Stomach (tissue), 9 donors: ENCODE data around the gene USP24. TPM values are rescaled to one million over a fixed set of nuclear protein-coding genes. Genes with fewer than 3 reads are reported as not detected.

Experiments
- DNase-seq, 2 donors: peaks; one replicate each; pipeline versions ENCODE4 v3.0.0 to v3.0.0-alpha.2; 2013 to 2019
- H3K27ac ChIP-seq, 5 donors: fragments of 200-600 bp in 4 of 5; sonication (generic) in 4 of 5; one replicate each; pipeline ENCODE4 v1.5.1; 2013 to 2019; ENCODE audit warnings: mild to moderate bottlenecking in 1 of 5, moderate library complexity in 1 of 5
- H3K27me3 ChIP-seq, 3 donors: fragments of 200-600 bp; sonication (generic); one replicate each; pipeline ENCODE4 v1.5.1; 2017 to 2019; ENCODE audit warnings: mixed run types in 1 of 3
- H3K36me3 ChIP-seq, 4 donors: fragments of 200-600 bp; sonication (generic); 1 replicate in 3 of 4; 2 replicates in 1 of 4; pipeline ENCODE4 v1.5.1; 2016 to 2019
- H3K4me1 ChIP-seq, 4 donors: fragments of 200-600 bp; sonication (generic); one replicate each; pipeline ENCODE4 v1.5.1; 2016 to 2019
- H3K4me3 ChIP-seq, 4 donors: fragments of 200-600 bp; sonication (generic) in 3 of 4; one replicate each; pipeline ENCODE4 v1.5.1; 2016 to 2019; ENCODE audit warnings: mild to moderate bottlenecking in 1 of 4
- H3K9me3 ChIP-seq, 4 donors: fragments of 200-600 bp; sonication (generic); one replicate each; pipeline ENCODE4 v1.5.1; 2016 to 2019
- EP300 ChIP-seq: sonication (generic); formaldehyde crosslinking; IDR thresholded peaks from one replicate; pipeline ENCODE4 v1.6.1; 2017; ENCODE audit warnings: antibody characterized with exemption
- POLR2A ChIP-seq, 4 donors: fragments of 450-650 bp; IDR thresholded peaks; one replicate each; pipeline ENCODE4 v1.6.1; 2016; ENCODE audit warnings: antibody characterized with exemption in 4 of 4, control low read depth in 2 of 4, mild to moderate bottlenecking in 1 of 4, moderate library complexity in 1 of 4
- POLR2AphosphoS5 ChIP-seq, 3 donors: sonication (generic); formaldehyde crosslinking; IDR thresholded peaks; one replicate each; pipeline ENCODE4 v1.6.1; 2016; ENCODE audit warnings: antibody characterized with exemption in 3 of 3
- WGBS, 5 donors: extraction: QIAGEN DNeasy Blood & Tissue Kit in 3 of 5; methylation state at CpG; one replicate each; pipeline versions ENCODE4 v1.1.5 to v1.1.7; 2013 to 2018; 5-methylcytosine and 5-hydroxymethylcytosine counted together
- intact Hi-C: fragments of 100-400 bp; cut with DNase I; formaldehyde crosslinking; loops from one replicate; pipeline ENCODE4 v1.15.1; 2023; ENCODE audit warnings: low total_unique reads
- polyA plus RNA-seq, 3 donors: library from polyadenylated mRNA; stranded (reverse); fragments of 200-250 nt; gene quantifications; one replicate each; pipeline ENCODE4 v1.2.3, GENCODE V29; 2013
- total RNA-seq, 5 donors: library from RNA; depleted of rRNA; stranded (reverse); fragments of >200 nt; gene quantifications; one replicate each; pipeline versions ENCODE4 v1.1.0 to v1.2.3, GENCODE V29; 2014 to 2016
- TF ChIP-seq, protein P1 (sequence below), 7 experiments: fragments of 450-650 bp in 4 of 7; fragments of 200-600 bp in 3 of 7; sonication (generic) in 3 of 7; IDR thresholded peaks; one replicate each; pipeline ENCODE4 v1.5.1; 2016 to 2019; ENCODE audit warnings: antibody characterized with exemption in 7 of 7, control low read depth in 2 of 7, mild to moderate bottlenecking in 1 of 7
- donor health status: healthy with polysubstance abuse.
- donor health status: Bipolar disorder and iron deficiency.
- donor health status: healthy.

USP24 gene
- total and polyA plus RNA-seq, 8 donors = 5.5 to 114 (median 17.0) TPM

DNA sequence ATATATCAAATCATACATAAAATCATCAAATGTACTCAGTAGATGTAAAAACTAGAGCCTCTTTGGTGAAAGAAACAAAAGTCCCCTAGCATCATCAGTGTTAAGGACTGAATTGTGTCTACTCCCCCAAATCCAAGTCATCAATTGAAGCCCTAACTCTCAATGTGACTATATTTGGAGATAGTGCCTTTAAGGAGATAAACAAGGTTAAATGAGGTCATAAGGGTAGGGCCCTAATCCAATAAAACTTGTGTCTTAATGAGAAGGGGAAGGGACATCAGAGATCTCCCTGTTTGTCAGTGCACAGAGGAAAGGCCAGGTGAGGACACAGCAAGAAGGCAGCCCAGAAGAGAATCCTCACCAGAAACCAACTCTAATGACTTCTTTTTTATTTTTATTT, 33.5 kb downstream of the USP24 start:
- Histone ChIP-seq H3K4me1 (peaks cover 0 to 25% (median 10%) of the 10 kb centered on the region in 4 donors), H3K27me3 (no peaks in the 10 kb centered on the region), H3K27ac (no peak overlapping the region), H3K9me3 (peaks cover 0 to 12% (median 2%) of the 10 kb centered on the region in 4 donors), H3K4me3 (no peak overlapping the region), H3K36me3 (peaks cover 0 to 7% (median 2%) of the 10 kb centered on the region in 4 donors)
- no peak for DNase-seq
- TF ChIP-seq POLR2A (IDR thresholded peaks at IDR 0.05) (no peak), EP300 (no peak), POLR2AphosphoS5 (IDR thresholded peaks at IDR 0.05) (no peak)
- TF ChIP-seq, protein P1, sequence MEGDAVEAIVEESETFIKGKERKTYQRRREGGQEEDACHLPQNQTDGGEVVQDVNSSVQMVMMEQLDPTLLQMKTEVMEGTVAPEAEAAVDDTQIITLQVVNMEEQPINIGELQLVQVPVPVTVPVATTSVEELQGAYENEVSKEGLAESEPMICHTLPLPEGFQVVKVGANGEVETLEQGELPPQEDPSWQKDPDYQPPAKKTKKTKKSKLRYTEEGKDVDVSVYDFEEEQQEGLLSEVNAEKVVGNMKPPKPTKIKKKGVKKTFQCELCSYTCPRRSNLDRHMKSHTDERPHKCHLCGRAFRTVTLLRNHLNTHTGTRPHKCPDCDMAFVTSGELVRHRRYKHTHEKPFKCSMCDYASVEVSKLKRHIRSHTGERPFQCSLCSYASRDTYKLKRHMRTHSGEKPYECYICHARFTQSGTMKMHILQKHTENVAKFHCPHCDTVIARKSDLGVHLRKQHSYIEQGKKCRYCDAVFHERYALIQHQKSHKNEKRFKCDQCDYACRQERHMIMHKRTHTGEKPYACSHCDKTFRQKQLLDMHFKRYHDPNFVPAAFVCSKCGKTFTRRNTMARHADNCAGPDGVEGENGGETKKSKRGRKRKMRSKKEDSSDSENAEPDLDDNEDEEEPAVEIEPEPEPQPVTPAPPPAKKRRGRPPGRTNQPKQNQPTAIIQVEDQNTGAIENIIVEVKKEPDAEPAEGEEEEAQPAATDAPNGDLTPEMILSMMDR (IDR thresholded peaks at IDR 0.05) = no peak
- intact Hi-C loops = no loop called here

DNA sequence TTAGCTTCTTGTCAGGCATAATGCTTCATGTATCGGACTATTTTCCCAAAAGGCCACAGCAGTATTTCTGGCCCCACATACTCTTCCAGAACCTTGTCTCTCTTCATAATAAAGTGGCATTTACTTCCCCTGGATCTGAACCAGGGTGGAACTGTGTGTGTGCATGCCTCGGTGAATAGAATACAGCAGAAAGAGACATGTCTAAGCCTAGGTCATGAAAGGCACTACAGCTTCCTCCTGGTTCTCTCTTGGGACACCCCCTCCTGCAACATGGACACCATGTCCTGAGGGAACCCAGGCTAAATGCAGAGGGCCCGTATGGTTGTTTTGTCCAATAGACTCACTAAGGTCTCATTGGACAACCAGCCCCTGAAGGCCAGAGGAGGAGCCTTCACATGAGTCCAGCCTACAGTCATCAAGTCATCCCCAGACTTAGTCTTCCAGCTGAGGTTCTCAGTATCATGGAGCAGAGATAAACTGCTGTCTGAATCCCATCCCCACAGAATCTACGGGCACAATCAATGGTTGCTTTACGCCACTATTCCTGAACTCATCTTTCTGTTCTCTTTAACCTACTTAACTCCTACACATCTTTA, 35.0 kb downstream of the USP24 start:
- no peaks in the 10 kb centered on the region for H3K27me3 ChIP-seq
- intact Hi-C loops = no loop called here
- H3K4me1 ChIP-seq = peaks cover 0 to 25% (median 10%) of the 10 kb centered on the region in 4 donors
- H3K9me3 ChIP-seq = peaks cover 0 to 12% (median 2%) of the 10 kb centered on the region in 4 donors
- 94 to 99% (median 95%) methylated on average over 5 of the region's 5 CpGs for WGBS, 5 donors
- no peak overlapping the region for H3K4me3 ChIP-seq
- DNase-seq = no peak
- no peak overlapping the region for H3K27ac ChIP-seq
- H3K36me3 ChIP-seq = peaks cover 0 to 19% (median 9%) of the 10 kb centered on the region in 4 donors
- TF ChIP-seq EP300 = no peak
- no peak for TF ChIP-seq POLR2A (IDR thresholded peaks at IDR 0.05)

- Histone ChIP-seq H3K27me3 (no peaks in the 10 kb centered on the region), H3K36me3 (peaks cover 0 to 23% (median 9%) of the 10 kb centered on the region in 4 donors), H3K9me3 (peaks cover 0 to 4% (median under 1%) of the 10 kb centered on the region in 4 donors), H3K27ac (no peak overlapping the region), H3K4me3 (no peak overlapping the region), H3K4me1 (peaks cover 0 to 25% (median 10%) of the 10 kb centered on the region in 4 donors)
- no peak for DNase-seq
- intact Hi-C loops = no loop called here
- 81 to 86% (median 84%) methylated on average over 3 of the region's 3 CpGs for WGBS, 5 donors
- TF ChIP-seq, protein P1 (IDR thresholded peaks at IDR 0.05) = no peak
- TF ChIP-seq EP300 (no peak), POLR2A (IDR thresholded peaks at IDR 0.05) (no peak), POLR2AphosphoS5 (IDR thresholded peaks at IDR 0.05) (no peak)
Measured at GRCh38 chr1:55179177-55179835, 35.9 kb downstream of the USP24 start.

- WGBS, 5 donors = 51 to 73% (median 71%) methylated on average over 3 of the region's 3 CpGs
- Histone ChIP-seq H3K4me3 (no peak overlapping the region), H3K27me3 (no peaks in the 10 kb centered on the region), H3K36me3 (peaks cover 13 to 62% (median 38%) of the 10 kb centered on the region in 4 donors), H3K4me1 (peaks cover 0 to 15% (median 0%) of the 10 kb centered on the region in 4 donors), H3K9me3 (no peaks in the 10 kb centered on the region), H3K27ac (no peak overlapping the region)
- DNase-seq = no peak
- intact Hi-C loops = no loop called here
- TF ChIP-seq EP300 = no peak
- TF ChIP-seq, protein P1 (IDR thresholded peaks at IDR 0.05) = no peak
- TF ChIP-seq POLR2AphosphoS5 (IDR thresholded peaks at IDR 0.05) = no peak
- TF ChIP-seq POLR2A (IDR thresholded peaks at IDR 0.05) = no peak
Measured at GRCh38 chr1:55172687-55173086, 42.5 kb downstream of the USP24 start.

DNA sequence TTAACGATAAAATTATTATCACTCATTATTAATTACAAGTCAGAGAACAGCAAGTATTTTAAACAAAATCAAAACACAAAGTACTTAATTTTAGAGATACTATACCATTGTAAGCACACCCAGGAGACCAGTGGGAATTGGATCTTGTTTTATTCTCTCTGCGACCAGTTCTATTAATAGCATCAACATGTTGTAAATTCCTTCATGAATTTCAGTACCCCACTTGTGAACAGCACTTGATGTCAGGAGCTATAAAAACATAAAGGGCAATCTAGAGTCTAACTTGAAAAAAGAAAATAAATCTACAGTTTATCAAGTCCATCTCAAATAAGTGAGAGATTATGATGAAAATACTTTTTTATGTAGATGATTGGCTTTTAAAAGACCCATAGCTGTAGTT, 42.9 kb downstream of the USP24 start:
- TF ChIP-seq POLR2AphosphoS5 (IDR thresholded peaks at IDR 0.05) (no peak), EP300 (no peak), POLR2A (IDR thresholded peaks at IDR 0.05) (no peak)
- TF ChIP-seq, protein P1 (IDR thresholded peaks at IDR 0.05) = no peak
- 81 to 95% (median 91%) methylated on average over 2 of the region's 2 CpGs for WGBS, 5 donors
- H3K36me3 ChIP-seq = peaks cover 13 to 66% (median 42%) of the 10 kb centered on the region in 4 donors
- DNase-seq = peak in 1 of 2 donors; percentile 26
- H3K9me3 ChIP-seq = no peaks in the 10 kb centered on the region
- no peak overlapping the region for H3K27ac ChIP-seq
- intact Hi-C loops = no loop called here
- peaks cover 0 to 20% (median 2%) of the 10 kb centered on the region in 4 donors for H3K4me1 ChIP-seq
- H3K4me3 ChIP-seq = no peak overlapping the region
- no peaks in the 10 kb centered on the region for H3K27me3 ChIP-seq
